Renal pelvis (tissue), 4 donors: ENCODE results near the gene TMEM201. TPM values are rescaled to one million over a fixed set of nuclear protein-coding genes. Genes with fewer than 3 reads are reported as not detected.

ENCODE experiments used
- DNase-seq: peaks from one replicate; pipeline ENCODE4 v3.0.0-alpha.2; 2013
- polyA plus RNA-seq, 3 donors: library from polyadenylated mRNA; unstranded; fragments of 120-200 nt; gene quantifications; one replicate each; pipeline ENCODE4 v1.2.1, GENCODE V29; 2013; ENCODE audit not compliant: insufficient read length in 3 of 3

TMEM201 gene
- polyA plus RNA-seq, 3 donors, result 19.0 to 23.5 (median 20.4) TPM

GRCh38 chr1:9575486-9575885 lies 13.2 kb upstream of the TMEM201 start:
- no peak for DNase-seq

GRCh38 chr1:9576903-9577302 lies 11.8 kb upstream of the TMEM201 start:
- DNase-seq, result no peak

- no peak for DNase-seq
These were observed 11.3 kb upstream of the TMEM201 start for GRCh38 chr1:9577423-9577822.

- DNase-seq, result no peak
These were observed 7.8 kb upstream of the TMEM201 start for GRCh38 chr1:9580942-9581341.

GRCh38 chr1:9586147-9586766 lies 2.5 kb upstream of the TMEM201 start:
- DNase-seq, result no peak

- peak; percentile 33 for DNase-seq
These were observed 520 bp downstream of the TMEM201 start for GRCh38 chr1:9589144-9589718.

GRCh38 chr1:9589719-9590157 lies 1.0 kb downstream of the TMEM201 start:
- DNase-seq, result no peak

GRCh38 chr1:9590201-9590600 lies 1.5 kb downstream of the TMEM201 start:
- DNase-seq, result no peak

GRCh38 chr1:9590945-9591668 lies 2.4 kb downstream of the TMEM201 start:
- DNase-seq, result no peak

GRCh38 chr1:9591669-9592509 lies 3.2 kb downstream of the TMEM201 start:
- no peak for DNase-seq

GRCh38 chr1:9592510-9593075 lies 3.9 kb downstream of the TMEM201 start:
- no peak for DNase-seq

GRCh38 chr1:9593147-9593491 lies 4.4 kb downstream of the TMEM201 start:
- DNase-seq, result no peak

- peak; percentile 90 for DNase-seq
These were observed 5.1 kb downstream of the TMEM201 start for GRCh38 chr1:9593492-9594465.

GRCh38 chr1:9594471-9595155 lies 5.9 kb downstream of the TMEM201 start:
- DNase-seq, result no peak

GRCh38 chr1:9595156-9595967 lies 6.7 kb downstream of the TMEM201 start:
- no peak for DNase-seq

- DNase-seq, result no peak
These were observed 7.2 kb downstream of the TMEM201 start for GRCh38 chr1:9595968-9596340.

GRCh38 chr1:9596415-9597123 lies 7.9 kb downstream of the TMEM201 start:
- DNase-seq, result no peak
